ENCODE results near the gene IL2RA. TPM values are rescaled to one million over a fixed set of nuclear protein-coding genes. Genes with fewer than 3 reads are reported as not detected.
A peak's percentile ranks its signal among the peaks of the same experiment; 100 is the strongest.

The IL2RA gene
- total RNA-seq, 1 donor from 2014 or later, result not detected

- no peak for DNase-seq (ENCODE audit: low read depth in 2 of 2)
Observed at GRCh38 chr10:6040205-6040604, 22.0 kb downstream of the IL2RA start.

- no peak for DNase-seq (ENCODE audit: low read depth in 2 of 2)
Observed at GRCh38 chr10:6039711-6040110, 22.5 kb downstream of the IL2RA start.

GRCh38 chr10:6038071-6038631 lies 24.0 kb downstream of the IL2RA start:
- no peak for DNase-seq (ENCODE audit: low read depth in 2 of 2)

- DNase-seq (ENCODE audit: low read depth in 2 of 2), result no peak
Observed at GRCh38 chr10:6037422-6037821, 24.7 kb downstream of the IL2RA start.

GRCh38 chr10:6036861-6037321 lies 25.3 kb downstream of the IL2RA start:
- DNase-seq (ENCODE audit: low read depth in 2 of 2), result no peak

- no peak for DNase-seq (ENCODE audit: low read depth in 2 of 2)
Observed at GRCh38 chr10:6035931-6036575, 26.1 kb downstream of the IL2RA start.

- DNase-seq (ENCODE audit: low read depth in 2 of 2), result no peak
Observed at GRCh38 chr10:6035101-6035834, 26.9 kb downstream of the IL2RA start.

GRCh38 chr10:6034371-6034770 lies 27.8 kb downstream of the IL2RA start:
- no peak for DNase-seq (ENCODE audit: low read depth in 2 of 2)

- DNase-seq (ENCODE audit: low read depth in 2 of 2), result peak in 1 of 2 donors; percentile 27
Observed at GRCh38 chr10:6033954-6034353, 28.2 kb downstream of the IL2RA start.

- DNase-seq (ENCODE audit: low read depth in 2 of 2), result no peak
Observed at GRCh38 chr10:6030940-6031339, 31.2 kb downstream of the IL2RA start.

GRCh38 chr10:6030217-6030616 lies 31.9 kb downstream of the IL2RA start:
- no peak for DNase-seq (ENCODE audit: low read depth in 2 of 2)

GRCh38 chr10:6027929-6028328 lies 34.2 kb downstream of the IL2RA start:
- no peak for DNase-seq (ENCODE audit: low read depth in 2 of 2)

- DNase-seq (ENCODE audit: low read depth in 2 of 2), result no peak
Observed at GRCh38 chr10:6025683-6026255, 36.4 kb downstream of the IL2RA start.

- DNase-seq (ENCODE audit: low read depth in 2 of 2), result no peak
Observed at GRCh38 chr10:6024334-6024682, 37.9 kb downstream of the IL2RA start.

- no peak for DNase-seq (ENCODE audit: low read depth in 2 of 2)
Observed at GRCh38 chr10:6023661-6024333, 38.4 kb downstream of the IL2RA start.

GRCh38 chr10:6022660-6023059 lies 39.5 kb downstream of the IL2RA start:
- no peak for DNase-seq (ENCODE audit: low read depth in 2 of 2)

GRCh38 chr10:6020826-6021225 lies 41.3 kb downstream of the IL2RA start:
- DNase-seq (ENCODE audit: low read depth in 2 of 2), result peak in 1 of 2 donors; percentile 30

- DNase-seq (ENCODE audit: low read depth in 2 of 2), result no peak
Observed at GRCh38 chr10:6019796-6020195, 42.4 kb downstream of the IL2RA start.

GRCh38 chr10:6019010-6019782 lies 43.0 kb downstream of the IL2RA start:
- no peak for DNase-seq (ENCODE audit: low read depth in 2 of 2)

GRCh38 chr10:6018422-6018821 lies 43.7 kb downstream of the IL2RA start:
- peak in 1 of 2 donors; percentile 71 for DNase-seq (ENCODE audit: low read depth in 2 of 2)

GRCh38 chr10:6017781-6018354 lies 44.3 kb downstream of the IL2RA start:
- no peak for DNase-seq (ENCODE audit: low read depth in 2 of 2)
